ENCODE measurements around the gene WASF2. TPM values are rescaled to one million over a fixed set of nuclear protein-coding genes. Genes with fewer than 3 reads are reported as not detected.

The WASF2 gene
- total RNA-seq, 1 experiment from 2014 or later: 65.9 TPM

DNA sequence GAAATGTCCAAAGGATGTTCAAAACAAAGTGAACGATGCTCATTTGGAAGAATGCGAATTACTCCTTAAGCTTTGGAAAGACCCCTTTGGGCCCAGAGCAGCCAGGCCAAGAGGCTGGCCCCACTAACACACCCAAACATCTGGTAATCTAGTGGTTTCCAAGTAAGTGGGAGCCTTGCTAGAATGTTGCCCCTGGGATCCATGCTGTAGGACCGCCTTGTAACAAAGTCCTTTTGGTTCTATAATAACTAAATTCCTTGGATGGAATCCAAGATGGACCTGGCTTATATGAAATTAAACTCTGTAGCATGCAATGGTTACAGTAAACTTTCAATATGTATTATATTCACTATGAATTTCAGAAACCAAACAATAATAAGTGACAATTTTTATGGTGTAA is 72.3 kb downstream of the WASF2 start:
- Histone ChIP-seq H2AFZ (ENCODE audit: low read length) (no peak overlapping the region), H4K91ac (ENCODE audit: insufficient read length, low read depth, low read length) (no peak overlapping the region), H3K23ac (ENCODE audit: insufficient read length, low read depth, low read length) (no peak overlapping the region), H2BK120ac (ENCODE audit: low read depth, low read length, poor library complexity, severe bottlenecking) (no peak overlapping the region), H3K23me2 (ENCODE audit: insufficient read length, low read depth, low read length, poor library complexity, severe bottlenecking) (no peaks in the 10 kb centered on the region), H2BK5ac (ENCODE audit: insufficient read length, low read length) (no peak overlapping the region), H3K4ac (ENCODE audit: low read depth, low read length) (no peak overlapping the region), H2BK12ac (ENCODE audit: insufficient read length, low read depth, low read length) (no peak overlapping the region), H4K20me1 (ENCODE audit: control insufficient read depth, insufficient read depth, insufficient read length) (no peaks in the 10 kb centered on the region), H4K8ac (replicated peaks; ENCODE audit: insufficient read length, low read depth, low read length) (no peak overlapping the region), H3K4me2 (ENCODE audit: insufficient read depth, insufficient read length, low read length) (no peak overlapping the region), H3K14ac (ENCODE audit: insufficient read depth, low read length) (no peak overlapping the region), H3K79me2 (ENCODE audit: insufficient read depth, low read length) (no peaks in the 10 kb centered on the region), H2AK5ac (ENCODE audit: insufficient read length, low read length) (no peak overlapping the region), H3K27ac (ENCODE audit: insufficient read length, low read depth, low read length) (no peak overlapping the region), H3K79me1 (ENCODE audit: insufficient read depth, low read depth, low read length, poor library complexity, severe bottlenecking) (no peaks in the 10 kb centered on the region), H3K18ac (ENCODE audit: insufficient read length, low read depth, low read length) (no peak overlapping the region), H3K56ac (ENCODE audit: insufficient read length, low read depth, low read length) (no peak overlapping the region), H4K5ac (ENCODE audit: insufficient read length, low read depth, low read length) (no peak overlapping the region), H3K9ac (ENCODE audit: extremely low read depth, insufficient read length, low read length) (no peak overlapping the region), H2BK20ac (ENCODE audit: low read depth, low read length, poor library complexity, severe bottlenecking) (no peak overlapping the region), H3K27me3 (ENCODE audit: insufficient read depth, low read length) (no peaks in the 10 kb centered on the region), H2BK15ac (ENCODE audit: low read depth, low read length) (no peak overlapping the region), H3T11ph (ENCODE audit: low read length) (no peak overlapping the region), H3K4me1 (ENCODE audit: insufficient read depth, low read length) (0 out of 2 replicates have a peak, but pooled peaks cover 2% of the 10 kb centered on the region), H3K9me3 (ENCODE audit: control insufficient read depth, low read depth, low read length) (no peaks in the 10 kb centered on the region)
- peaks cover 16 to 22% of the 10 kb centered on the region in 2 experiments for H3K4me1 Mint-ChIP-seq
- TF ChIP-seq, protein P1, sequence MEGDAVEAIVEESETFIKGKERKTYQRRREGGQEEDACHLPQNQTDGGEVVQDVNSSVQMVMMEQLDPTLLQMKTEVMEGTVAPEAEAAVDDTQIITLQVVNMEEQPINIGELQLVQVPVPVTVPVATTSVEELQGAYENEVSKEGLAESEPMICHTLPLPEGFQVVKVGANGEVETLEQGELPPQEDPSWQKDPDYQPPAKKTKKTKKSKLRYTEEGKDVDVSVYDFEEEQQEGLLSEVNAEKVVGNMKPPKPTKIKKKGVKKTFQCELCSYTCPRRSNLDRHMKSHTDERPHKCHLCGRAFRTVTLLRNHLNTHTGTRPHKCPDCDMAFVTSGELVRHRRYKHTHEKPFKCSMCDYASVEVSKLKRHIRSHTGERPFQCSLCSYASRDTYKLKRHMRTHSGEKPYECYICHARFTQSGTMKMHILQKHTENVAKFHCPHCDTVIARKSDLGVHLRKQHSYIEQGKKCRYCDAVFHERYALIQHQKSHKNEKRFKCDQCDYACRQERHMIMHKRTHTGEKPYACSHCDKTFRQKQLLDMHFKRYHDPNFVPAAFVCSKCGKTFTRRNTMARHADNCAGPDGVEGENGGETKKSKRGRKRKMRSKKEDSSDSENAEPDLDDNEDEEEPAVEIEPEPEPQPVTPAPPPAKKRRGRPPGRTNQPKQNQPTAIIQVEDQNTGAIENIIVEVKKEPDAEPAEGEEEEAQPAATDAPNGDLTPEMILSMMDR (conservative IDR thresholded peaks at IDR 0.05): no peak
- WGBS (ENCODE audit: extremely low coverage, insufficient read length, low lambda C conversion rate): no CpG with 5 or more reads among the region's 3 CpGs
- H3K9me3 Mint-ChIP-seq: no peaks in the 10 kb centered on the region
- no peaks in the 10 kb centered on the region for H3K27me3 Mint-ChIP-seq (ENCODE audit: low read depth)
- no peak overlapping the region for H3K4me3 Mint-ChIP-seq
- H3K36me3 Mint-ChIP-seq (ENCODE audit: insufficient read depth in 1 of 3, low read depth in 3 of 3): peaks cover 32 to 51% (median 50%) of the 10 kb centered on the region in 3 experiments; a peak in 6 of 7 replicates
- H3K27ac Mint-ChIP-seq: peak overlapping the region in 1 of 3 experiments; percentile 90; a peak in 2 of 7 replicates
- DNase-seq: no peak
